HepG2 (cell line): Measurements from ENCODE around the gene PREX1.

Source experiments
- ATRX ChIP-seq: sonication (generic); formaldehyde crosslinking; IDR thresholded peaks from 2 replicates; pipeline ENCODE4 v1.4.0; 2020; ENCODE audit warnings: missing genetic modification reagents, borderline replicate concordance
- CHD4 ChIP-seq: fragments of 200-600 bp; sonication (generic); IDR thresholded peaks from 2 replicates; pipeline ENCODE4 v1.7.0; 2017; ENCODE audit warnings: mild to moderate bottlenecking, low read length, borderline replicate concordance
- GABPB1 ChIP-seq: IDR thresholded peaks from 2 replicates; pipeline ENCODE4 v1.6.1; 2016; ENCODE audit warnings: mild to moderate bottlenecking, missing genetic modification reagents, moderate library complexity, missing compliant biosample characterization
- NFYB ChIP-seq: sonication (generic); formaldehyde crosslinking; IDR thresholded peaks from 2 replicates; pipeline ENCODE4 v1.4.0; 2020; ENCODE audit warnings: missing genetic modification reagents
- NR2F2 ChIP-seq: IDR thresholded peaks from 2 replicates; pipeline ENCODE4 v1.6.1; 2012; ENCODE audit warnings: low read depth, inconsistent platforms, borderline replicate concordance
- POLR2AphosphoS5 ChIP-seq: IDR thresholded peaks from 2 replicates; pipeline ENCODE4 v1.6.1; 2012; ENCODE audit warnings: low read depth, low read length
- PTBP1 ChIP-seq: fragments of 200-400 bp; formaldehyde crosslinking; IDR thresholded peaks from 2 replicates; pipeline ENCODE4 v1.6.1; 2018; ENCODE audit warnings: low read length, low read depth; ENCODE audit not compliant: poor library complexity, severe bottlenecking
- TBL1XR1 ChIP-seq: fragments of 150-350 bp; IDR thresholded peaks from 2 replicates; pipeline ENCODE4 v1.6.1; 2014; ENCODE audit warnings: borderline replicate concordance, low read length; ENCODE audit not compliant: partially characterized antibody
- ZBTB20 ChIP-seq: sonication (generic); formaldehyde crosslinking; IDR thresholded peaks from 2 replicates; pipeline ENCODE4 v1.8.1; 2023; ENCODE audit warnings: missing genetic modification reagents, low read depth, mild to moderate bottlenecking, borderline replicate concordance
- TF ChIP-seq, protein P1 (sequence below): IDR thresholded peaks from 2 replicates; pipeline ENCODE4 v1.6.1; 2012; ENCODE audit warnings: inconsistent platforms
- TF ChIP-seq, protein P2 (sequence below): sonication (generic); formaldehyde crosslinking; IDR thresholded peaks from 2 replicates; pipeline ENCODE4 v1.5.0; 2020; ENCODE audit warnings: mild to moderate bottlenecking, missing genetic modification reagents, moderate library complexity
- TF ChIP-seq, protein P3 (sequence below): sonication (generic); formaldehyde crosslinking; IDR thresholded peaks from 2 replicates; pipeline ENCODE4 v1.4.0; 2020; ENCODE audit warnings: missing genetic modification reagents, borderline replicate concordance

DNA sequence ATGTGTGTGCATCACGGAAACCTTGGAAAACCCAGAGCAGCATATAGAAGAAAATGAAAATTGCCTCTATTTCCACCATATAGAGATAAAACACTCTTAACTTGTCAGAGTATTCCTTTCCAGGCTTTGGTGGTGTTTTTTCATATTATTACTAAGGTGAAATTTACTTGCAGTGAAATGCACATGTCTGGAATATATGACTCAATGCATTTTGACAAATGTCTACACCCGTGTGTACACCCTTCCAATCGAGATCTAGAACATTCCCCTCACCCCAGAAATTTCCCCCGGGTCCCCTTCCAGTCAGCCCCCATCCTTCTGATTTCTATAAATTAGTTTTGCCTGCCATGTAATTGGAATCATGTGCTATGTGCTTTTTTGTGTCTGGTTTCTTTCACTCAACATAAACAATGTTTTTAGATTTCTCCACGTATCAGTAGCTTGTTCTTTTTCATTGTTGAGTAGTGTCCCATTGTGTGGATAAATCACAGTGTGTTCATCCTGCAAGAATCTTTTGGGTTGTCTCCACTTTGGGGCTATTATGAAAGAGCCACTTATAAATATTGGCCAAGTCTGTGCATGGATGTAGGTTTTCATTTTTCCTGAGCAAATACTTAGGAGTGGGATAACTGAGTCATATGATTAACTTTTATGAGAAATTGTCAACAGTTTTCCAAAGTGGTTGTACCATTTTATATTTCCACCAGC, 19.9 kb upstream of the PREX1 start:
- TF ChIP-seq ZBTB20 (CRISPR knock-in tag) = no peak
- TF ChIP-seq NFYB (CRISPR knock-in tag) = no peak
- TF ChIP-seq, protein P1, sequence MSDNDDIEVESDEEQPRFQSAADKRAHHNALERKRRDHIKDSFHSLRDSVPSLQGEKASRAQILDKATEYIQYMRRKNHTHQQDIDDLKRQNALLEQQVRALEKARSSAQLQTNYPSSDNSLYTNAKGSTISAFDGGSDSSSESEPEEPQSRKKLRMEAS = no peak
- no peak for TF ChIP-seq POLR2AphosphoS5
- TF ChIP-seq, protein P2, sequence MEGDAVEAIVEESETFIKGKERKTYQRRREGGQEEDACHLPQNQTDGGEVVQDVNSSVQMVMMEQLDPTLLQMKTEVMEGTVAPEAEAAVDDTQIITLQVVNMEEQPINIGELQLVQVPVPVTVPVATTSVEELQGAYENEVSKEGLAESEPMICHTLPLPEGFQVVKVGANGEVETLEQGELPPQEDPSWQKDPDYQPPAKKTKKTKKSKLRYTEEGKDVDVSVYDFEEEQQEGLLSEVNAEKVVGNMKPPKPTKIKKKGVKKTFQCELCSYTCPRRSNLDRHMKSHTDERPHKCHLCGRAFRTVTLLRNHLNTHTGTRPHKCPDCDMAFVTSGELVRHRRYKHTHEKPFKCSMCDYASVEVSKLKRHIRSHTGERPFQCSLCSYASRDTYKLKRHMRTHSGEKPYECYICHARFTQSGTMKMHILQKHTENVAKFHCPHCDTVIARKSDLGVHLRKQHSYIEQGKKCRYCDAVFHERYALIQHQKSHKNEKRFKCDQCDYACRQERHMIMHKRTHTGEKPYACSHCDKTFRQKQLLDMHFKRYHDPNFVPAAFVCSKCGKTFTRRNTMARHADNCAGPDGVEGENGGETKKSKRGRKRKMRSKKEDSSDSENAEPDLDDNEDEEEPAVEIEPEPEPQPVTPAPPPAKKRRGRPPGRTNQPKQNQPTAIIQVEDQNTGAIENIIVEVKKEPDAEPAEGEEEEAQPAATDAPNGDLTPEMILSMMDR (CRISPR knock-in tag) = no peak
- TF ChIP-seq TBL1XR1 = no peak
- no peak for TF ChIP-seq GABPB1
- TF ChIP-seq CHD4 = no peak
- TF ChIP-seq ATRX = no peak
- TF ChIP-seq, protein P3, sequence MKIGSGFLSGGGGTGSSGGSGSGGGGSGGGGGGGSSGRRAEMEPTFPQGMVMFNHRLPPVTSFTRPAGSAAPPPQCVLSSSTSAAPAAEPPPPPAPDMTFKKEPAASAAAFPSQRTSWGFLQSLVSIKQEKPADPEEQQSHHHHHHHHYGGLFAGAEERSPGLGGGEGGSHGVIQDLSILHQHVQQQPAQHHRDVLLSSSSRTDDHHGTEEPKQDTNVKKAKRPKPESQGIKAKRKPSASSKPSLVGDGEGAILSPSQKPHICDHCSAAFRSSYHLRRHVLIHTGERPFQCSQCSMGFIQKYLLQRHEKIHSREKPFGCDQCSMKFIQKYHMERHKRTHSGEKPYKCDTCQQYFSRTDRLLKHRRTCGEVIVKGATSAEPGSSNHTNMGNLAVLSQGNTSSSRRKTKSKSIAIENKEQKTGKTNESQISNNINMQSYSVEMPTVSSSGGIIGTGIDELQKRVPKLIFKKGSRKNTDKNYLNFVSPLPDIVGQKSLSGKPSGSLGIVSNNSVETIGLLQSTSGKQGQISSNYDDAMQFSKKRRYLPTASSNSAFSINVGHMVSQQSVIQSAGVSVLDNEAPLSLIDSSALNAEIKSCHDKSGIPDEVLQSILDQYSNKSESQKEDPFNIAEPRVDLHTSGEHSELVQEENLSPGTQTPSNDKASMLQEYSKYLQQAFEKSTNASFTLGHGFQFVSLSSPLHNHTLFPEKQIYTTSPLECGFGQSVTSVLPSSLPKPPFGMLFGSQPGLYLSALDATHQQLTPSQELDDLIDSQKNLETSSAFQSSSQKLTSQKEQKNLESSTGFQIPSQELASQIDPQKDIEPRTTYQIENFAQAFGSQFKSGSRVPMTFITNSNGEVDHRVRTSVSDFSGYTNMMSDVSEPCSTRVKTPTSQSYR (CRISPR knock-in tag) = no peak
- TF ChIP-seq NR2F2 = no peak
- no peak for TF ChIP-seq PTBP1
